Thyroid gland (tissue), 4 donors: ENCODE data around the gene SULF2.

ENCODE experiments used
- CTCF ChIP-seq, 6 experiments: fragments of 200-600 bp in 3 of 6; fragments of 450-650 bp in 3 of 6; sonication (generic) in 3 of 6; IDR thresholded peaks; one replicate each; pipeline ENCODE4 v1.5.1; 2016 to 2019; ENCODE audit warnings: antibody characterized with exemption in 6 of 6, mild to moderate bottlenecking in 2 of 6, inconsistent platforms in 1 of 6, moderate library complexity in 1 of 6
- POLR2A ChIP-seq, 2 donors: fragments of 450-650 bp; IDR thresholded peaks; one replicate each; pipeline ENCODE4 v1.6.1; 2017; ENCODE audit warnings: antibody characterized with exemption in 2 of 2, mild to moderate bottlenecking in 2 of 2, moderate library complexity in 1 of 2

DNA sequence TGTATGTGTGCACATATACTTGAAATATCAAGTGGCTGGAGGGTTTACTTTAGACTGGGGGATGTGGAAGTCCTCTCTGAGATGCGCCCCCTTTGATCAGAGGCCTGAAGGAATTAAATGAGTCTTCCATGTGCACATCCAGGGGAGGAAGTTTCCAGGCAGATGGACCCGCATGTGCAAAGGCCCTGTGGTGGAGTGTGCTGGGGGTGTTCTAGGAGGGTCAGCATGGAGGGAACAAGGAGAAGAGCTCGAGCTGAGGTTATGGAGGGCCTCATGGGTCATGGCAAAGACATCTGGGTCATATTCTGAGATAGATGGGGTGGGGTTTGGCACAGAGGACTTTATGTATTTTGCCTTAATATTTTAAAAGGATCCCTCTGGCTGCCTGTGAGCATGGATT, 17.7 kb upstream of the SULF2 start:
- TF ChIP-seq CTCF (IDR thresholded peaks at IDR 0.05) (no peak), POLR2A (IDR thresholded peaks at IDR 0.05) (no peak)
